Measurements from ENCODE around the gene POMT2.

POMT2 gene

GRCh38 chr14:77296155-77296554 lies 24.5 kb downstream of the POMT2 start:
- Histone ChIP-seq H3K9me3 (ENCODE audit: severe bottlenecking) (no peaks in the 10 kb centered on the region), H3K4me1 (ENCODE audit: insufficient read depth, poor library complexity, severe bottlenecking) (no peaks in the 10 kb centered on the region), H3K4me3 (ENCODE audit: severe bottlenecking) (no peak overlapping the region), H3K27me3 (ENCODE audit: insufficient read depth, poor library complexity, severe bottlenecking) (no peaks in the 10 kb centered on the region), H3K27ac (ENCODE audit: poor library complexity, severe bottlenecking) (no peak overlapping the region), H3K36me3 (ENCODE audit: low read depth) (peaks cover 28% of the 10 kb centered on the region)
- DNase-seq (ENCODE audit: low spot score) (no peak), ATAC-seq (ENCODE audit: low read depth) (no peak)
- TF ChIP-seq, protein P1, sequence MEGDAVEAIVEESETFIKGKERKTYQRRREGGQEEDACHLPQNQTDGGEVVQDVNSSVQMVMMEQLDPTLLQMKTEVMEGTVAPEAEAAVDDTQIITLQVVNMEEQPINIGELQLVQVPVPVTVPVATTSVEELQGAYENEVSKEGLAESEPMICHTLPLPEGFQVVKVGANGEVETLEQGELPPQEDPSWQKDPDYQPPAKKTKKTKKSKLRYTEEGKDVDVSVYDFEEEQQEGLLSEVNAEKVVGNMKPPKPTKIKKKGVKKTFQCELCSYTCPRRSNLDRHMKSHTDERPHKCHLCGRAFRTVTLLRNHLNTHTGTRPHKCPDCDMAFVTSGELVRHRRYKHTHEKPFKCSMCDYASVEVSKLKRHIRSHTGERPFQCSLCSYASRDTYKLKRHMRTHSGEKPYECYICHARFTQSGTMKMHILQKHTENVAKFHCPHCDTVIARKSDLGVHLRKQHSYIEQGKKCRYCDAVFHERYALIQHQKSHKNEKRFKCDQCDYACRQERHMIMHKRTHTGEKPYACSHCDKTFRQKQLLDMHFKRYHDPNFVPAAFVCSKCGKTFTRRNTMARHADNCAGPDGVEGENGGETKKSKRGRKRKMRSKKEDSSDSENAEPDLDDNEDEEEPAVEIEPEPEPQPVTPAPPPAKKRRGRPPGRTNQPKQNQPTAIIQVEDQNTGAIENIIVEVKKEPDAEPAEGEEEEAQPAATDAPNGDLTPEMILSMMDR (IDR thresholded peaks at IDR 0.05; ENCODE audit: poor library complexity, severe bottlenecking) = no peak

- TF ChIP-seq, protein P1 (IDR thresholded peaks at IDR 0.05; ENCODE audit: poor library complexity, severe bottlenecking) = no peak
- DNase-seq (ENCODE audit: low spot score) (no peak), ATAC-seq (ENCODE audit: low read depth) (peak; percentile 56)
- Histone ChIP-seq H3K9me3 (ENCODE audit: severe bottlenecking) (no peaks in the 10 kb centered on the region), H3K36me3 (ENCODE audit: low read depth) (peaks cover 36% of the 10 kb centered on the region), H3K4me1 (ENCODE audit: insufficient read depth, poor library complexity, severe bottlenecking) (no peaks in the 10 kb centered on the region), H3K27me3 (ENCODE audit: insufficient read depth, poor library complexity, severe bottlenecking) (no peaks in the 10 kb centered on the region), H3K4me3 (ENCODE audit: severe bottlenecking) (no peak overlapping the region), H3K27ac (ENCODE audit: poor library complexity, severe bottlenecking) (no peak overlapping the region)
These were observed 30.0 kb downstream of the POMT2 start for GRCh38 chr14:77290705-77291104.

DNA sequence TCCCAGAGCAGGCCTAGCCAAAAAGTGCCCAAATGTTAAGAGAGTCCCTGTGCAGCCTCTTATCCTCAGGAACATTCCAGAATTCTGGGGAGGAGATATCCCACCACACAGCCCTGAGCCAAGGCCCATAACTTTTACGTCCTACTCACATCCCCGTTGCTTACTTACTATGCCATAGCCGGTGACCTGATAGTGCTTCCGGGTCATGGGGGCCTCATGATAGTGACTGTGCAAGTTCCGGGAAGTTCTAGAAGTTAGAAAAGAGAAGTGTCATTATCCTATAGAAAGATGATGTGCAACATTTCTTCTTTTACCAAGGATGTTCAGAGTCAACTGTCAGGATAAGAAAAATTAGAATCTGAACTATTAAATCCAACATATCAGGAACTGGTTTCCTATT lies 34.1 kb downstream of the POMT2 start:
- DNase-seq (ENCODE audit: low spot score) (no peak), ATAC-seq (ENCODE audit: low read depth) (no peak)
- H3K4me3 ChIP-seq (ENCODE audit: severe bottlenecking) = no peak overlapping the region
- no peaks in the 10 kb centered on the region for H3K4me1 ChIP-seq (ENCODE audit: insufficient read depth, poor library complexity, severe bottlenecking)
- H3K27ac ChIP-seq (ENCODE audit: poor library complexity, severe bottlenecking) = no peak overlapping the region
- no peaks in the 10 kb centered on the region for H3K27me3 ChIP-seq (ENCODE audit: insufficient read depth, poor library complexity, severe bottlenecking)
- H3K9me3 ChIP-seq (ENCODE audit: severe bottlenecking) = no peaks in the 10 kb centered on the region
- TF ChIP-seq, protein P1 (IDR thresholded peaks at IDR 0.05; ENCODE audit: poor library complexity, severe bottlenecking) = no peak
- H3K36me3 ChIP-seq (ENCODE audit: low read depth) = peaks cover 42% of the 10 kb centered on the region

DNA sequence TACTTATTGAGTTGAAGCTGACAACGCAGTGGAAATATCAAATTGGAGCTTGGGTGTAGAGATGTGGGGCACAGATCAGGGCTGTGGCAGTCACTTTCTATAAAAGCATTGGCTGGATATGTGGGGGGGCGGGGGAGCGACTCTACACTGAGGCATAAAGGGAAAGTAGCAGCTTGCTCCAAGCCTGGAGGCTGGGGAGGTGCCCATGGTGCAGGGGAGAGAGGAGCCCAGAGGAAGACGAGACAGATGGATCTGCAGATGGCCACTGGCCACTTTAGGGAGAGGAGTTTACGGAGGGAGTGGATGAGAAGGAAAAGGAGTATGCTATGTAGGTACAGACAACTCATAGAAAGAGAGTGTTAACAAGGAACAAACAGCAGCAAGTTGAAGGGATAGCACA lies 36.2 kb downstream of the POMT2 start:
- no peak for DNase-seq (ENCODE audit: low spot score)
- no peak overlapping the region for H3K27ac ChIP-seq (ENCODE audit: poor library complexity, severe bottlenecking)
- H3K4me3 ChIP-seq (ENCODE audit: severe bottlenecking) = no peak overlapping the region
- H3K36me3 ChIP-seq (ENCODE audit: low read depth) = peaks cover 40% of the 10 kb centered on the region
- H3K9me3 ChIP-seq (ENCODE audit: severe bottlenecking) = no peaks in the 10 kb centered on the region
- H3K4me1 ChIP-seq (ENCODE audit: insufficient read depth, poor library complexity, severe bottlenecking) = no peaks in the 10 kb centered on the region
- no peak for ATAC-seq (ENCODE audit: low read depth)
- H3K27me3 ChIP-seq (ENCODE audit: insufficient read depth, poor library complexity, severe bottlenecking) = no peaks in the 10 kb centered on the region
- TF ChIP-seq, protein P1 (IDR thresholded peaks at IDR 0.05; ENCODE audit: poor library complexity, severe bottlenecking) = no peak

DNA sequence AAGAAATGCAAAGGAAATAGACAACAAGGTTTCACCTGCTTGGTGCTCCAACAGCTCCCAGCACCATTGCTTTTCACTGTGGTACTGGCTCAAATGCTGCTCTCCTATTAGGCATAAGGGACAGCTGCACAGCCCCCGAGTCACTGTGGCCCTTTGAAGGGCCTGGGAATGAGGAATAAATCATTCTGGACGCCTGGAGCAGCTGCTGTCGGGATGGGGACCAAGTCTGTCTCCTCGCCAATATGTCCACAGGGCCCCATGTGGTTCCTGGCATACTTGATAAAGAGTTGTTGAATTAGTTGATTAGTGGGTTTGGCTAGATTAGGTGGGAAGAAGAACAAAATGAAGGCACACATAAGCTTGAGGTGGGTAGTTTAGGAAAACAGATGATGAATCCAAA lies 36.6 kb downstream of the POMT2 start:
- no peaks in the 10 kb centered on the region for H3K9me3 ChIP-seq (ENCODE audit: severe bottlenecking)
- peaks cover 43% of the 10 kb centered on the region for H3K36me3 ChIP-seq (ENCODE audit: low read depth)
- H3K4me1 ChIP-seq (ENCODE audit: insufficient read depth, poor library complexity, severe bottlenecking) = no peaks in the 10 kb centered on the region
- H3K4me3 ChIP-seq (ENCODE audit: severe bottlenecking) = no peak overlapping the region
- TF ChIP-seq, protein P1 (IDR thresholded peaks at IDR 0.05; ENCODE audit: poor library complexity, severe bottlenecking) = no peak
- H3K27ac ChIP-seq (ENCODE audit: poor library complexity, severe bottlenecking) = no peak overlapping the region
- ATAC-seq (ENCODE audit: low read depth) (no peak), DNase-seq (ENCODE audit: low spot score) (no peak)
- no peaks in the 10 kb centered on the region for H3K27me3 ChIP-seq (ENCODE audit: insufficient read depth, poor library complexity, severe bottlenecking)
